Measurements from ENCODE around the gene PSD4.

PSD4 gene

GRCh38 chr2:113138428-113139322 lies 35.1 kb upstream of the PSD4 start:
- TF ChIP-seq SPI1 (IDR thresholded peaks at IDR 0.05; ENCODE audit: low read depth, low read length) (no peak), POU2F2 (IDR thresholded peaks at IDR 0.05; ENCODE audit: low read depth, low read length) (no peak), PAX5 (IDR thresholded peaks at IDR 0.05; ENCODE audit: insufficient read depth, low read length, severe bottlenecking) (no peak), TAF1 (IDR thresholded peaks at IDR 0.05; ENCODE audit: low read depth, low read length) (no peak), POLR2A (IDR thresholded peaks at IDR 0.05; ENCODE audit: low read depth, low read length) (no peak), POLR2AphosphoS5 (IDR thresholded peaks at IDR 0.05; ENCODE audit: low read depth, low read length) (no peak)
- DNase-seq (ENCODE audit: insufficient read length, low spot score), result no peak
- peak; percentile 82 for FAIRE-seq

- FAIRE-seq (no peak), DNase-seq (ENCODE audit: insufficient read length, low spot score) (no peak)
- TF ChIP-seq PAX5 (IDR thresholded peaks at IDR 0.05; ENCODE audit: insufficient read depth, low read length, severe bottlenecking) (no peak), SPI1 (IDR thresholded peaks at IDR 0.05; ENCODE audit: low read depth, low read length) (no peak), POLR2AphosphoS5 (IDR thresholded peaks at IDR 0.05; ENCODE audit: low read depth, low read length) (no peak), POU2F2 (IDR thresholded peaks at IDR 0.05; ENCODE audit: low read depth, low read length) (no peak), TAF1 (IDR thresholded peaks at IDR 0.05; ENCODE audit: low read depth, low read length) (no peak), POLR2A (IDR thresholded peaks at IDR 0.05; ENCODE audit: low read depth, low read length) (no peak)
Observed at GRCh38 chr2:113141451-113141850, 32.3 kb upstream of the PSD4 start.

- DNase-seq (ENCODE audit: insufficient read length, low spot score) (no peak), FAIRE-seq (no peak)
- no peak for TF ChIP-seq SPI1 (IDR thresholded peaks at IDR 0.05; ENCODE audit: low read depth, low read length)
- no peak for TF ChIP-seq POLR2AphosphoS5 (IDR thresholded peaks at IDR 0.05; ENCODE audit: low read depth, low read length)
- TF ChIP-seq POLR2A (IDR thresholded peaks at IDR 0.05; ENCODE audit: low read depth, low read length), result no peak
- TF ChIP-seq POU2F2 (IDR thresholded peaks at IDR 0.05; ENCODE audit: low read depth, low read length), result no peak
- TF ChIP-seq TAF1 (IDR thresholded peaks at IDR 0.05; ENCODE audit: low read depth, low read length), result no peak
- no peak for TF ChIP-seq PAX5 (IDR thresholded peaks at IDR 0.05; ENCODE audit: insufficient read depth, low read length, severe bottlenecking)
Observed at GRCh38 chr2:113142290-113142689, 31.5 kb upstream of the PSD4 start.

GRCh38 chr2:113144259-113144658 lies 29.5 kb upstream of the PSD4 start:
- no peak for FAIRE-seq

GRCh38 chr2:113148606-113149552 lies 24.9 kb upstream of the PSD4 start:
- DNase-seq (ENCODE audit: insufficient read length, low spot score) (no peak), FAIRE-seq (peak; percentile 68)
- TF ChIP-seq SPI1 (IDR thresholded peaks at IDR 0.05; ENCODE audit: low read depth, low read length), result no peak
- TF ChIP-seq TAF1 (IDR thresholded peaks at IDR 0.05; ENCODE audit: low read depth, low read length), result no peak
- TF ChIP-seq PAX5 (IDR thresholded peaks at IDR 0.05; ENCODE audit: insufficient read depth, low read length, severe bottlenecking), result no peak
- no peak for TF ChIP-seq POU2F2 (IDR thresholded peaks at IDR 0.05; ENCODE audit: low read depth, low read length)
- no peak for TF ChIP-seq POLR2AphosphoS5 (IDR thresholded peaks at IDR 0.05; ENCODE audit: low read depth, low read length)
- TF ChIP-seq POLR2A (IDR thresholded peaks at IDR 0.05; ENCODE audit: low read depth, low read length), result no peak

More at GRCh38 chr2:113144259-113144658, 29.5 kb upstream of the PSD4 start:
- TF ChIP-seq PAX5 (IDR thresholded peaks at IDR 0.05; ENCODE audit: insufficient read depth, low read length, severe bottlenecking) (no peak), POLR2AphosphoS5 (IDR thresholded peaks at IDR 0.05; ENCODE audit: low read depth, low read length) (no peak), POLR2A (IDR thresholded peaks at IDR 0.05; ENCODE audit: low read depth, low read length) (no peak), TAF1 (IDR thresholded peaks at IDR 0.05; ENCODE audit: low read depth, low read length) (no peak), SPI1 (IDR thresholded peaks at IDR 0.05; ENCODE audit: low read depth, low read length) (no peak), POU2F2 (IDR thresholded peaks at IDR 0.05; ENCODE audit: low read depth, low read length) (no peak)
- DNase-seq (ENCODE audit: insufficient read length, low spot score), result no peak

- no peak for FAIRE-seq
- no peak for TF ChIP-seq POU2F2 (IDR thresholded peaks at IDR 0.05; ENCODE audit: low read depth, low read length)
- TF ChIP-seq TAF1 (IDR thresholded peaks at IDR 0.05; ENCODE audit: low read depth, low read length), result no peak
- no peak for TF ChIP-seq POLR2A (IDR thresholded peaks at IDR 0.05; ENCODE audit: low read depth, low read length)
- TF ChIP-seq SPI1 (IDR thresholded peaks at IDR 0.05; ENCODE audit: low read depth, low read length), result no peak
- no peak for DNase-seq (ENCODE audit: insufficient read length, low spot score)
Observed at GRCh38 chr2:113149553-113150257, 24.1 kb upstream of the PSD4 start.

- no peak for DNase-seq (ENCODE audit: insufficient read length, low spot score)
- TF ChIP-seq SPI1 (IDR thresholded peaks at IDR 0.05; ENCODE audit: low read depth, low read length) (no peak), TAF1 (IDR thresholded peaks at IDR 0.05; ENCODE audit: low read depth, low read length) (no peak), POLR2A (IDR thresholded peaks at IDR 0.05; ENCODE audit: low read depth, low read length) (no peak), PAX5 (IDR thresholded peaks at IDR 0.05; ENCODE audit: insufficient read depth, low read length, severe bottlenecking) (no peak)
Observed at GRCh38 chr2:113150258-113150601, 23.5 kb upstream of the PSD4 start.

GRCh38 chr2:113155331-113155730 lies 18.4 kb upstream of the PSD4 start:
- DNase-seq (ENCODE audit: insufficient read length, low spot score) (no peak), FAIRE-seq (peak; percentile 13)
- TF ChIP-seq POLR2AphosphoS5 (IDR thresholded peaks at IDR 0.05; ENCODE audit: low read depth, low read length) (no peak), POLR2A (IDR thresholded peaks at IDR 0.05; ENCODE audit: low read depth, low read length) (no peak), PAX5 (IDR thresholded peaks at IDR 0.05; ENCODE audit: insufficient read depth, low read length, severe bottlenecking) (no peak), SPI1 (IDR thresholded peaks at IDR 0.05; ENCODE audit: low read depth, low read length) (no peak), TAF1 (IDR thresholded peaks at IDR 0.05; ENCODE audit: low read depth, low read length) (no peak), POU2F2 (IDR thresholded peaks at IDR 0.05; ENCODE audit: low read depth, low read length) (no peak)

More at GRCh38 chr2:113150258-113150601, 23.5 kb upstream of the PSD4 start:
- FAIRE-seq, result no peak
